COLO668 (cell line): ENCODE results near the gene SEZ6.
A peak's percentile ranks its signal among the peaks of the same experiment; 100 is the strongest.

Source experiments
- DNase-seq: peaks from one replicate; lab custom pipeline; 2025; ENCODE audit not compliant: unreplicated experiment; lab: John Stamatoyannopoulos, UW

The SEZ6 gene, protein sequence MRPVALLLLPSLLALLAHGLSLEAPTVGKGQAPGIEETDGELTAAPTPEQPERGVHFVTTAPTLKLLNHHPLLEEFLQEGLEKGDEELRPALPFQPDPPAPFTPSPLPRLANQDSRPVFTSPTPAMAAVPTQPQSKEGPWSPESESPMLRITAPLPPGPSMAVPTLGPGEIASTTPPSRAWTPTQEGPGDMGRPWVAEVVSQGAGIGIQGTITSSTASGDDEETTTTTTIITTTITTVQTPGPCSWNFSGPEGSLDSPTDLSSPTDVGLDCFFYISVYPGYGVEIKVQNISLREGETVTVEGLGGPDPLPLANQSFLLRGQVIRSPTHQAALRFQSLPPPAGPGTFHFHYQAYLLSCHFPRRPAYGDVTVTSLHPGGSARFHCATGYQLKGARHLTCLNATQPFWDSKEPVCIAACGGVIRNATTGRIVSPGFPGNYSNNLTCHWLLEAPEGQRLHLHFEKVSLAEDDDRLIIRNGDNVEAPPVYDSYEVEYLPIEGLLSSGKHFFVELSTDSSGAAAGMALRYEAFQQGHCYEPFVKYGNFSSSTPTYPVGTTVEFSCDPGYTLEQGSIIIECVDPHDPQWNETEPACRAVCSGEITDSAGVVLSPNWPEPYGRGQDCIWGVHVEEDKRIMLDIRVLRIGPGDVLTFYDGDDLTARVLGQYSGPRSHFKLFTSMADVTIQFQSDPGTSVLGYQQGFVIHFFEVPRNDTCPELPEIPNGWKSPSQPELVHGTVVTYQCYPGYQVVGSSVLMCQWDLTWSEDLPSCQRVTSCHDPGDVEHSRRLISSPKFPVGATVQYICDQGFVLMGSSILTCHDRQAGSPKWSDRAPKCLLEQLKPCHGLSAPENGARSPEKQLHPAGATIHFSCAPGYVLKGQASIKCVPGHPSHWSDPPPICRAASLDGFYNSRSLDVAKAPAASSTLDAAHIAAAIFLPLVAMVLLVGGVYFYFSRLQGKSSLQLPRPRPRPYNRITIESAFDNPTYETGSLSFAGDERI

DNA sequence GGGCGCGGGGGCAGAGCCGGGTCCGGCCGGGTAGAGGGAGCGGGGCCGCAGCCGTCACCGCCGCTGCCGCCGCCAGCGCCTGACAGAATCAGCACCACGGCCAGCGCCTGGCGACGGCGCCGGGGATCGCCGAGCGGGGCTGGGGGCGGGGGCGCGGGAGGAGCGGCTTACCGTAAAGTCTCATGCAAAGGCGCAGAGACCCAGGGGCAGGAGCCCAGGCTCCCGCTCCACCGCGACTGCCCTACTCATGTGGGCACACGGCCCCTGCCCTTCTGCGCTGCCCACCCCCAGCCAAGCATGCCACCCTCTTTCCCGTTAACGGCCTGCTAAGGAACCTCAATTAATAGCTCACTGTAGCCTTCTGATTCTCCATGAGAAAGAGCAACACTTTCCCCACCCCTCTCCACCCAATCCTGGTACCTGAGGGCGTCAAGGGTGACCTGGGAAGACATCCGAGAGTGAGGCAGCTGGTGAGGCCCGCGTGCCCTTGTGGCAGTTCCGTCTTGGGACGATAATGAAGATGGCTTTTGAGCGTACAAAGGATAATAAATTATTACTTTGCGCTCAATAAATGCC, at the start of gene SEZ6:
Gene SEZ6, minus strand, starts transcription at position 98 of the 576 bp plus-strand sequence. CDS start 164 bp downstream, outside the sequence.
- DNase-seq, result peak; percentile 78

DNA sequence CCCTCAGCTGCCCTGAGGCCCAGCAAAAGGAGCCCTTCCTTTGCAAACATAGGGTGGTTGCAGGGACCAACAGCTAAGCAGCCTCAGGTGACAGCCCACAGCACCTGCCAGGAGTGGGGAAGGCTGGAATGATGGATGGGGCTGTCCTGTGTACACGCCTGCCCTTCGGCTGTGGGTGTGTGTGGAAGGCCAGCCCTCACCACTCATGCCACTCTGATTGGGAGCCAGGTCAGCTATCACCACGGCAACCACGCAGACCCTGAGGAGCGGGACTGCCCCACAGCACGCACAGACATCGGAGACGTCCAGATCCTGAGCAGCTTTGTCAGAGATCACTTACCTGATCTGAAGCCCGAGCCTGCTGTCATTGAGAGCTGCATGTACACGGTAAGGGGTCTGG, 49.0 kb upstream of the SEZ6 start:
- no peak for DNase-seq

DNA sequence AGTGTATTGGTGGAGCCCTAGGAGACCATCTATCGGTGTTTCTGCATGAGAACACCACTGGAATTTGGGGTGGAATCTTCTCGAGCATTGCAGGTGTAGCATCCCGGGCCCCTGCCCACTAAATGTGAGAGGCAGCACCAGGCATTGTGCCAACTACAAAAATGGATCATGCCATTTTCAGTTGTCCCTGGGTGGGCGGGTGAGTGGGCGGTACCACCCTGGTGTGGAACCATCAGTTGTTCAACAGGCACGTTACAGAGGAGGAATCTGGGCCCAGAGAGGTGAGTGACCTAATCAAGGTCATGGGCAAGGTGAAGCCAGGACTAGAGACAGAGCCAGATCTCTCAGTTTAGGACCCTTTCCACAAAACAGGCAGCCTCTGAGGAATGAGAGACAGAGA, 45.9 kb upstream of the SEZ6 start:
- DNase-seq, result no peak

DNA sequence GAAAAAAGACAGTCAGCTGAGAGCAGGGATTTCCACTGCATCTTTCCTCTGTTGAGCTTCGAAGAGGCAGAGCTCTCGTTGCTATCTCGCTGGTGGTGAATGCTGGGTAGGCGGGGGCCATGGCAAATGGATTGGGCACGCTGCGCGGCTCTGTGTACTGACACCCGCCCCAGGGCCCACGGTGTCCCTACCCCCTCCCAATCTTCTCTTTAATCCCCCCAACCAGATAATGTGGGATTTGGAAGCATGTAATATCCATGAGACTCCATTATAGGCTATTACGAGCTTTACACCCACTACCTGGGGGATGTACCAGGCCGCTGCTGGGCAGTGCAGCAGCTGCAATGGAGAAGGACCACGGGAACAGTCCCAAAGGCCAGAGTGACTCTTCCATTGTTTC, 45.4 kb upstream of the SEZ6 start:
- no peak for DNase-seq

DNA sequence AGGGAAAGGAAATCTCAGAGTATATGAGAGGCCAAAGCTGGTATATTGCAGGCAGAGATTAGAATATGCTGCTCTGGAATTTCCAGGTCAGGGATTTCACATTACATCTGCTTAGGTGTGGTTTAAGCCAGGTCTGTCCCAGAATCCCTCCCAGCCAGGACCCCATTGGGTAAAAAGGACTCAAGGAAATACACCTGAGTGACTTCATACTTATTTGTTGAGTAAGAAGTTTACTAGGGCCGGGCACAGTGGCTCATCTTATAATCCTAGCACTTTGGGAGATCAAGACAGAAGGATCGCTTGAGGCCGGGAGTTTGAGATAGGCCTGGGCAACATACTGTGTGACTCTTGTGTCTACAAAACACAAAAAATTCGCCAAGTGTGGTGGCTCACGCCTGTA, 44.3 kb upstream of the SEZ6 start:
- no peak for DNase-seq

DNA sequence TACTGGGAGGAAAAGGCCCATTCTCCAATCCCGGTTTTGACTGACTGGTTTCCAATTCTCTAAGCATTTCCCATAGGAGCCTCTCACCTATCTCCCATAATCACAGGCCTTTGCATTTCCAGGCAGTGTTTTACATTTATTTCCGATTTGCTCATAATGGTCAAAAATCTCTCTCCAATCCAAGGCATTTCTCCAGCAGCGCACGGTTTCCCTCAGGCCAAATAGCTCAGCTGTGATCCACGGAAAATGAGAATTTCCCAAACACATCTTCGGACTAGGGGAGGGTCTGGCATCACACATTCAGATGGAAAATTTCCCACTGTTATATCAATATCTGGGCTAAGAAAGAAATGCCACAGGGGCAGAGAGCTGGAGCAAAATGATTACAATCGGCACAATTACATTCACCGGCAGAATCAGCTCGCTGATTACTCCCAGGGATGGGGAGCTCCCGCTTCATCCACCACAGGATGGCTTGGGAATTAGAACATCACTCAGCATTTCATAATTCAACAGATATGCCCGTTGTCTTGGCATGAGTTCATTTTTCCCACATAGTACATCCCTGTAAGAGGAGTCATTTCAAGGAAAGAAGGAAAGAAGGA, 43.8 kb upstream of the SEZ6 start:
- DNase-seq, result no peak

DNA sequence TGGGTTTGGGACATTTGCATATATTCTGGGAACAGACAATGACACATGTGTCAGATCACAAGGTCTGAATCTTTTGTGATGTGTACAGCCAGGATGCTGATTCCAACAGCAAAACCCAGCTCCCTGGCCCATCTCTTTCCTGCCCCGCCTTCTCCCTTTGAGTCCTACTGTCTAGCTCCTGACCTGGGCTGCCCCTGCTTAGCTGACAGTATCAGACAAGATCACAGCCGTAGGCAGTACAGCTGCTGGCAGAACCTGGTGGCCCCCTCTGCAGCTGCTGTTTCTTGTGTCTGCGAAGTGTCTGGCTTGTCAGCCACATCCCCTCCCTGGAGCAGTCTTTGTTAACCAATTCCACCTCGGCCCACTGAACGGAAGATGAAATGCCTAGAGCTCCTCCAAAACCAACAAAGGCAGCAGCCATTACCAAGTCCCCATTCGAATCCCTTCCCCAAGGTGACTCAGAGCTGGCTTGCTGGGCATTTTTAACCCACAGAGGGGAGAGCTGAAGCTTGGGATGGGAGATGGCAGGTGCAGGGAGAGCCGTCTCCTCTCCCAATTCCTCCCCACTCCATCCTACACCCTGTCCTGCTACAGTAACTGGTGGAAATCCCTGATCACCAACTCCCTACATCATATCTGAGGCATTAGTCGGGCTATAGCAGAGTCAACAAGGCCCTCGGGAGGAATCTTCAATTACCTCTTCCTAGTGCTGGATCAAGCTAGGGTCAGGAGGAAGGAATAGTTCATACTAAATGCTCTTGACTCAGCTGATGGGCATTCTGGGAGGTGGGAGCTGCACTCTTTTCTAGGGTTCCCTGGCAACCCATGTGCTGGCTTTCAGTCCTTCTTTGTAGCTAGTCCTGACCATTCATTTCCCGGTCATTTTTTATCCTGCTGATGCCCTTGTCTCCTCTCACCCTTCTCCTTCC, 42.9 kb upstream of the SEZ6 start:
- DNase-seq, result no peak

DNA sequence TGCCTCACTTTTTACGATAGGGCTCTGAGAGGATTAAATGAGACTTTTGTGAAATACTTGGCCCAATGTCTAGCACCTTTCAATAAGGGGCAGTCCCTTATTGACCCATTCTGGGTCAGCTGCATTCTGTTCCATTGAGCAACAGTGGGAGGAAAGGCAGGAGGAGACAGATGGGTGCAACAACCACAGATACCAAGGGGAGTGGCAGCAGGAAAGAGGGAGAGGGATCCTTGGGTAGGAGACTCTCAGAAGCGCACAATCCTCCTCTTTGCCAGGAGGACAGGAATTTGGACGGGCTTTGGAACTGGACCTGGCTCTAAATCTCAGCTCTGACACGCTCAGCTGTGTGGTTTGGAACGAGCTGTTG, 40.6 kb upstream of the SEZ6 start:
- DNase-seq, result no peak

DNA sequence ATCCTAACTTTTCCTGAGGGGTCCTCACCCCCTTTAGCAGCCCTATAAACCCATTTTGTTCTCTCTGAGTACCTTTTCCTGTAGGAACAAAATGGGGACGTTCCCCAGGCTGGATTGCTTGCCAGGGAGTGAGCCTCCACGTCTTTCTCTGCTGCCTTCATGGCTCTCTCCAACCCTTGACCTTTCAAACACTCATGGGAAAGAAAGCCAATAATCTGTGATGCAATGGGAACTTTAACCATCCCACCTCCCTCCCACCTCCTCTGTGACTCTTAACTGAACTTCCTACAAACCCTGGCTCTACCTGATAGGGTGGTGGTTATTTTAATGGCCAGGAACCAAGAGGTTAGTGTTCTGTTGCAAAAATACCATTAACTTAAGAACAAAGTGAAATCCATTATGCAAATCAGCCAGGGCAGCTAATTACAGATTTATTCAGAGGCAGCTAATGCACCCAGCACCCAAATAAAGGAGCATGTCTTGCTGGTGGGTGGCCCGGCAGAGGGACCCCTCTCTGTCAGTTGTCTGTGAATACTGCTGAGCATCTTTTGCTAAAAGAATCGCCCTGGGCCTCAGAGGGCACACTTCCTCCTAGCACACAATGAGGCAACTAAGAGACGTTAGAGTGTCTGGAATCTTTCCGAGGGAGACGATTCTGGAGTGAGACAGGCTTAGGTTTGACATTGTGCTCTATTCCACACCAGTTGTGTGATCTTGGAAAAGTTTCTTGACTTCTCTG, 40.1 kb upstream of the SEZ6 start:
- DNase-seq, result no peak

DNA sequence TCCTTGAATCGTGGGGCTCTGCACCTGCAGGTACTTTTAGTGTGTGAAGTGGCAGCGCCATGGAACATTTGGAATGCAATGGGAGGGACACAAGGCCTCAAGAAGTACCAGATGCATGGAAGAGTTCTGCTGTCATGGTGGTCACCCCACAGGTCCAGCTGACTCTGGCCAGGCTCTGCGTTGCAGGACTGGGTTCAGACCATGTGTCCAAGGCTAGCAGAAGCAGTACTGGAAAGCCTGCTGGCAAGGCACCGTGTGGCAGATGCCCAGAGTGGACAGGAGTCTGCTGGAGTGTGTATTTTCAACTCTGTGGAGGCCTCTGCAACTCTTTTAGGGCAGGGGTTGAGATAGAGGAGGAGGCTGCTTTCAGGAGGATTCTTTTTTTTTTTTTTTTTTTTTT, 39.2 kb upstream of the SEZ6 start:
- DNase-seq, result no peak

DNA sequence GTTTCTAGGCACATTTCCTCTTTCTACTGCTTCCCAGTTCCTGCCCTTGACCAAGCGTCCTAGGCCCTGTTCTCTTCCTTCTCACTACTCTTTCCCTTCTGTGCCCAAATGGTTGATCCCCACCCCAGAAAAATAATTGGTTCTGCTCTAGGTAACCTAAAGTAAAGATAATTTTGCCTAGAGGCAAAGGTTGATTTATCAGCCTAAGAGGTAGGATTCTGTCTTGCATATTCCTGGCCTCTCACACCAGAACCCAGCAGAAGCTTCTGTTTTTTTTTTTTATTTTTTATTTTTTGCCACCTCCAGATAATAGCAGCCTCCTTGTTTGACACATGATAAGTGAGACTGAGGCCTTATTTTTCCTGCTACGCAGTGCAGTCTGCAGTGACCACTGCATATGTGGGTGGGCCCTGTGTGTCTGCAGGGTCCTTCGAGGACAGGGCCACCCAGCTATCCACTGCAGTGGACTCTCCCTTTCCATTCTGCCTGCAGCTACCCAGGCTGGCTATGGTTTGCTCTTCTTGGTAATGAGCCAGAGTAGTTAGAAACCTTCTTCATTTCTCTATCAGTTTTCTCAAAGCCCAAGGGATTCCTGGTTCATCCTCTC, 37.8 kb upstream of the SEZ6 start:
- no peak for DNase-seq

DNA sequence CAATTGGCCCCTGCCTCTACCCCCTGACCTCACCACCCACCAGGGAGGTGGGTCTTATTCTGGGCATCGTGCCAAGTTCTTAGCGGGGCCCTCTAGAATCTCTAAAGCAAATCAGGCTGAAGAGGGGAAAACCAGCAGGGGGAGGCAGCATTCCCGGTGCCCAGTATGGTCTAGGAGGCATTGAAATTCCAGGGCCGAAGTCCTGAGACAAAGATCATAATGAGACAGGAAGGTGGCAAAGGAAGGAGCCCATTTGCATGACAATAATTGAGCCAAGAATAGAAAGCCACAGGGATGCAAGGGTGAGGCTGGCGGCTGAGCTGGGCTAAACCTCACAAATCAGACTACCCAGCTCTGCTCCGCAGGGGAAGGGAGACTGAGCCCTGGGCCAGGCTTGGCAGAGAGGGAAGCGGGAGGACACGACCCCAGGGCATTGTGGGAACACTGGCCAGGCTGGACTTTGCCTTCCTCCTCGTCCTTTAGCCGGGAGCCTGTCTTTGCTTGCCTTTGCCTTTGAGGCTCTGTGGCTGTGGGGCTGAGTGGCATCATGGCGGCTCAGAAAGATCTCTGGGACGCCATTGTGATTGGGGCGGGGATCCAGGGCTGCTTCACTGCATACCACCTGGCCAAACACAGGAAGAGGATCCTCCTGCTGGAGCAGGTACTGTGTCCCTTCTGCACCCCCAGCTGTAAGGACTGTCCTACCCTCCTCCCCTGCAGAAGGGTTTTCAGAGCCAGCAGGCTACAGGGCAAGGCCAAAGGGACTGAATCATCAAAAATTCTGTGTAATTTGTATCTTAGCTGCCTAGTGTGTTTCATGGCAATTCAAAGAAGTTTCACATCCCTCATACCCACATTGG, 37.1 kb upstream of the SEZ6 start, which contains the start of gene PIPOX:
Gene PIPOX, plus strand, starts transcription at position 463 of the 860 bp plus-strand sequence. Its CDS starts 85 bp downstream, at position 548.
- peak; percentile 84 for DNase-seq

DNA sequence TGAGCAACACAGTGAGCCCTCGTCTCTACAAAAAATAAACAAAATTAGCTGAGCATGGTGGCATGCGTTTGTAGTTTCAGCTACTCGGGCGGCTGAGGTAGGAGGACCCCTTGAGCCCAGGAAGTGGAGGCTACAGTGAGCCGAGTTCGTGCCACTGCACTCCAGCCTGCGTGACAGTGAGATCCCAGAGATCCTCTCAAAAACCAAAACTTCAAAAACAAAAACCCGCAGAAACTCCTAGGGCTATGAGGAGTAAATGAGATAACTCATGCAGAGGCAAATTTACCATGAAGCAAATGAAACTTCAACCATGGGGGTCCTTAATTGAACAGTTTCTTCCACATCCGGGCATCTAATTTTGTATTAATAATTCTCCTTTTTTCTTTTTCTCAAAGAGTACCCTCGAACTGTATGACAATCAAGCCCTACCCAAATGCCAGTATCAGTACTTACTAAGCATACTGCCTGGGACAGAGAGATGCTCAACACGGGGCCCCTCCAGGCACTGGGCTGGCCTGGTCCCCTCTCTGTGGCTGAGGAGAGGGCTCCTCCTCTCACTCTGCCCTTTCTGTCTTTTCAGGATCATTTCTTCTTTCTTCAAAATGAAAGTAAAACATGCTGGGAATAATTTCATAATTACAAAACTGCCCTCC, 36.3 kb upstream of the SEZ6 start:
- DNase-seq, result no peak

DNA sequence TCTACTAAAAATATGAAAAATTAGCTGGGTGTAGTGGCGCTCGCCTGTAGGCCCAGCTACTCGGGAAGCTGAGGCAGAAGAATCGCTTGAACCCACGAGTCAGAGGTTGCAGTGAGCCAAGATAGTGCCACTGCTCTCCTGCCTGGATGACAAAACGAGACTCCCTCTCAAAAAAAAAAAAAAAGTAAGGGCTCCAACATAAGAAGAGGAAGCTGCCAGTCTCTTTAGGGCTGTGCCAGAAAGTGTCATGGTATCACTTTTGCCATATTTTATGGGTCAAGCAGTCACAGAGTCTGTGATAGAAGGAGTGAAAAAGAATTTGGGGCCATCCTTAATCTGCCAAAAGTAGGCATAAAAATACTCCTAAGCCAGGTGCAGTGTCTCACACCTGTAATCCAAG, 35.7 kb upstream of the SEZ6 start:
- no peak for DNase-seq

DNA sequence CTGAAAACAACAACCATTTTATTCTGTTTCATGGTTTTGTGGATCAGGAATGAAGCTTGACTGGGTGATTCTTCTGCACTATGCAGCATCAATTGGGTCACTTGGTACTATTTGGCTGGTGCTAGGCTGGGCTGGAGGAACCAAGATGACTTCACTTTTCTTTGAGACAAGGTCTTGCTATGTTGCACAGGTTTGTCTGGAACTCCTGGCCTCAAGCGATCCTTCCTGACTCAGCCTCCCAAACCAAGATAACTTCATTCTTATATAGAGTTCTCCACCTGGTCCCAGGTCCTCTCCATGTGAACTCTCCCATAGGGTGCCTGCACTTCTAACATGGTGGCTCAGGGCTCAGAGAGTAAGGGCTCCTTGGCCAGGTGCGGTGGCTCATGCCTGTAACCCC, 35.3 kb upstream of the SEZ6 start:
- DNase-seq, result no peak

DNA sequence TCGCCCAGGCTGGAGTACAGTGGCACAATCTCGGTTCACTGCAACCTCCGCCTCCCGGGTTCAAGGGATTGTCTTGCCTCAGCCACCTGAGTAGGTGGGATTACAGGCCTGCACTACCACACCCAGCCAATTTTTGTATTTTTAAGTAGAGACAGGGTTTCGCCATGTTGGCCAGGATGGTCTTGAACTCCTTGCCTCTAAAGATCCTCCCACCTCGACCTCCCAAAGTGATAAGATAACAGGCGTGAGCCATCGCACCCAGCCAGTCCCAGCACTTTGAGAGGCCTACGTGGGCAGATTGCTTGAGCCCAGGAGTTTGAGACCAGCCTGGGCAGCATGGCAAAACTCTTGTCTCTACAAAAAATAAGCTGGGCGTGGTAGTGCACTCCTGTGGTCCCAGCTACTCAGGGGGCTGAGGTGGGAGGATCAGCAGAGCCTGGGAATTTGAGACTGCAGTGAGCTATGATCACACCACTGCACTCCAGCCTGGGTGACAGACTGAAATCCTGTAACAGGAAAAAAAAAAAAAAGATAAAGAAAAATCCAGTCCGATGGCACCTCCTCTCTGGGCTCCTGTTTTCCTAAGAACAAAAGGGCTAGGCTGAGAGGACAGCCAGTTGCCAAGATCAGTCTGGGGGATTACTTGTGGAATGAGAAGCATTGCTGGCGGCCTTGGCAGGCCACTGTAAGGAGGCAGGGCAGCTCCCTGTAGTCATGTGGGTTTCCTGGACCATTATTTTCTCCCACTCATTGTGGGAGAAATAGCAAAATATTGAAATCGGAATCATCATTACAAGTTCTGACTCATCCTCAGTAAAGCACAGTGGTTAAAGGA, 34.1 kb upstream of the SEZ6 start:
- no peak for DNase-seq
